Calu3 (cell line): Measurements from ENCODE around the gene MTA1. TPM values are rescaled to one million over a fixed set of nuclear protein-coding genes. Genes with fewer than 3 reads are reported as not detected.
A peak's percentile ranks its signal among the peaks of the same experiment; 100 is the strongest.

Experiments
- BruUV-seq: library from RNA; stranded (reverse); fragments of 400-500 nt; replicated peaks from 2 replicates; lab custom pipeline; 2021; lab: Mats Ljungman, UMichigan
- CTCF ChIA-PET: fragments of 300-600 bp; sonication (Branson Sonifier 250); formaldehyde crosslinking; loops from one replicate; lab custom pipeline; 2022; ENCODE audit warnings: antibody characterized with exemption; lab: Charles Lee
- DNase-seq: peaks from one replicate; pipeline ENCODE4 v3.0.0; 2022
- H3K27ac Mint-ChIP-seq: one replicate; pipeline ENCODE4 v1.8.0; 2022; ENCODE audit warnings: mixed read lengths; ENCODE audit not compliant: unreplicated experiment
- H3K27me3 Mint-ChIP-seq: one replicate; pipeline ENCODE4 v1.8.0; 2022; ENCODE audit warnings: mixed read lengths; ENCODE audit not compliant: unreplicated experiment
- H3K36me3 Mint-ChIP-seq: one replicate; pipeline ENCODE4 v1.8.0; 2022; ENCODE audit warnings: mild to moderate bottlenecking, moderate library complexity, mixed read lengths; ENCODE audit not compliant: insufficient read depth, unreplicated experiment
- H3K4me1 Mint-ChIP-seq: one replicate; pipeline ENCODE4 v1.8.0; 2022; ENCODE audit warnings: mild to moderate bottlenecking, low read depth, mixed read lengths; ENCODE audit not compliant: unreplicated experiment
- H3K4me3 Mint-ChIP-seq: one replicate; pipeline ENCODE4 v1.8.0; 2022; ENCODE audit warnings: mild to moderate bottlenecking, low read depth, moderate library complexity, mixed read lengths; ENCODE audit not compliant: unreplicated experiment
- H3K9me3 Mint-ChIP-seq: one replicate; pipeline ENCODE4 v1.8.0; 2022; ENCODE audit warnings: low read depth, mixed read lengths; ENCODE audit not compliant: unreplicated experiment
- intact Hi-C: fragments of 100-400 bp; cut with micrococcal nuclease; formaldehyde crosslinking; loops from one replicate; pipeline ENCODE4 v1.10.0; 2022; ENCODE audit not compliant: unreplicated experiment
- total RNA-seq: library from RNA; stranded (reverse); gene quantifications from 2 replicates; pipeline ENCODE4 v1.2.3, GENCODE V29; 2022
- TF ChIP-seq, protein P1 (sequence below): fragments of 200-600 bp; IDR thresholded peaks from one replicate; pipeline ENCODE4 v1.8.0; 2022; ENCODE audit warnings: antibody characterized with exemption; ENCODE audit not compliant: unreplicated experiment

Gene MTA1
- total RNA-seq, 1 experiment from 2014 or later: 168 TPM

DNA sequence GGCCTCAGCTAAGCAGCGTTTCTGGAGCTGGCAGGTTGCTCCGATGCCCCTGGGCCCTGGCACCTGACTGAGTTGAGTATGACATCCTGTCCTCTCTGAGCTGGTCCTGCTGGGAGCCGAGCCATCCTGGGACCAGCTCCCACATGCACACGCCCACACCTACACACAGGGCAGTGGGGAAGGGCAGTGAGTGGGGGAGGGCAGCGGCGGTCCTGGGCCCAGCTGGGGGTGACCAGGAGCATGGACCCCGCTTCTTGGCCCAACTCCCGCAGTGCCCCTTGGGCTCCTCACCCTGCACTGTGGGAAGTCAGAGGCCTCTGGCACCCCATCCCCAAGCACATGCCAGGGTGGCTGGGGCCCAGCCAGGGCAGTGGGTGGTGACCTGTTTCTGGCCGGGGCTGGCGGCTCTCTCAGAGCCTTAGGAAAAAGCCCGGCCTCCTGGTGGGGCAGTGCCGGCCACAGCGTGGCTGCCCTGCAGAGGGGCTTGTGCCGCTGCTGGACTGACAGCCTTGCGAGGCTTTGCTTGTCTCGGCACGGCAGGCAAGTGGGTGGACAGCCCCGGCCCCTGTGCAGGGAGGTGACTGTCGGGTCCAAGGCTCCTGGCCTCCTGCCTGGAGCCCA, 49.1 kb downstream of the MTA1 start:
- H3K27me3 Mint-ChIP-seq: no peaks in the 10 kb centered on the region
- H3K9me3 Mint-ChIP-seq: no peaks in the 10 kb centered on the region
- no peak for DNase-seq
- no peak overlapping the region for H3K4me3 Mint-ChIP-seq
- no TSS peak for BruUV-seq
- peaks cover 29% of the 10 kb centered on the region for H3K36me3 Mint-ChIP-seq
- TF ChIP-seq, protein P1, sequence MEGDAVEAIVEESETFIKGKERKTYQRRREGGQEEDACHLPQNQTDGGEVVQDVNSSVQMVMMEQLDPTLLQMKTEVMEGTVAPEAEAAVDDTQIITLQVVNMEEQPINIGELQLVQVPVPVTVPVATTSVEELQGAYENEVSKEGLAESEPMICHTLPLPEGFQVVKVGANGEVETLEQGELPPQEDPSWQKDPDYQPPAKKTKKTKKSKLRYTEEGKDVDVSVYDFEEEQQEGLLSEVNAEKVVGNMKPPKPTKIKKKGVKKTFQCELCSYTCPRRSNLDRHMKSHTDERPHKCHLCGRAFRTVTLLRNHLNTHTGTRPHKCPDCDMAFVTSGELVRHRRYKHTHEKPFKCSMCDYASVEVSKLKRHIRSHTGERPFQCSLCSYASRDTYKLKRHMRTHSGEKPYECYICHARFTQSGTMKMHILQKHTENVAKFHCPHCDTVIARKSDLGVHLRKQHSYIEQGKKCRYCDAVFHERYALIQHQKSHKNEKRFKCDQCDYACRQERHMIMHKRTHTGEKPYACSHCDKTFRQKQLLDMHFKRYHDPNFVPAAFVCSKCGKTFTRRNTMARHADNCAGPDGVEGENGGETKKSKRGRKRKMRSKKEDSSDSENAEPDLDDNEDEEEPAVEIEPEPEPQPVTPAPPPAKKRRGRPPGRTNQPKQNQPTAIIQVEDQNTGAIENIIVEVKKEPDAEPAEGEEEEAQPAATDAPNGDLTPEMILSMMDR: no peak
- CTCF ChIA-PET: no interaction called here
- H3K4me1 Mint-ChIP-seq: peaks cover 7% of the 10 kb centered on the region
- intact Hi-C loops: no loop called here
- H3K27ac Mint-ChIP-seq: no peak overlapping the region

DNA sequence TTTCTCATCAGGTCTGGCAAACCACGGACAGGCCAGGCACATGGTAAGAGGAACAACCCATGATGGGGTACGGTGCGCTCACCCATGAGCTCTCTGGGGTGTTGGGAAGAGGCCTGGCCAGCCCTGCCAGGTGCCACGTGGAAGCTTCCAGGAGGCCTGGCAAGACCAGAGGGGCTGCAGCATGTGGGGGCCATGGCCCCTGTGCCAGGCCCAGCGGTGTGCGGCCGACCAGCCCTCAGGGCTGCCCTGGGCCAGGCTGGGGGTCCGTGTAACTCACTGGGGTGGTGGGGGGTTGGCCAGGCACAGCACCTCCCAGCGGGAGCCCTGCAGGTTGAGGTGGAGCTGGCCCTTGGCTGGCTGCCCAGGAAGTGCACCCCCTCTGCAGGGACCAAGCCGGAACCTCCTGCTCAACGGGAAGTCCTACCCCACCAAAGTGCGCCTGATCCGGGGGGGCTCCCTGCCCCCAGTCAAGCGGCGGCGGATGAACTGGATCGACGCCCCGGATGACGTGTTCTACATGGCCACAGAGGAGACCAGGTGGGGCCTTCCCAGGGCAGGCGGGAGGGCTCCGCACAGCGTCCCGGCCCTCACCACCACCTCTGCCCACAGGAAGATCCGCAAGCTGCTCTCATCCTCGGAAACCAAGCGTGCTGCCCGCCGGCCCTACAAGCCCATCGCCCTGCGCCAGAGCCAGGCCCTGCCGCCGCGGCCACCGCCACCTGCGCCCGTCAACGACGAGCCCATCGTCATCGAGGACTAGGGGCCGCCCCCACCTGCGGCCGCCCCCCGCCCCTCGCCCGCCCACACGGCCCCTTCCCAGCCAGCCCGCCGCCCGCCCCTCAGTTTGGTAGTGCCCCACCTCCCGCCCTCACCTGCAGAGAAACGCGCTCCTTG, 50.1 kb downstream of the MTA1 start:
- intact Hi-C loops: no loop called here

DNA sequence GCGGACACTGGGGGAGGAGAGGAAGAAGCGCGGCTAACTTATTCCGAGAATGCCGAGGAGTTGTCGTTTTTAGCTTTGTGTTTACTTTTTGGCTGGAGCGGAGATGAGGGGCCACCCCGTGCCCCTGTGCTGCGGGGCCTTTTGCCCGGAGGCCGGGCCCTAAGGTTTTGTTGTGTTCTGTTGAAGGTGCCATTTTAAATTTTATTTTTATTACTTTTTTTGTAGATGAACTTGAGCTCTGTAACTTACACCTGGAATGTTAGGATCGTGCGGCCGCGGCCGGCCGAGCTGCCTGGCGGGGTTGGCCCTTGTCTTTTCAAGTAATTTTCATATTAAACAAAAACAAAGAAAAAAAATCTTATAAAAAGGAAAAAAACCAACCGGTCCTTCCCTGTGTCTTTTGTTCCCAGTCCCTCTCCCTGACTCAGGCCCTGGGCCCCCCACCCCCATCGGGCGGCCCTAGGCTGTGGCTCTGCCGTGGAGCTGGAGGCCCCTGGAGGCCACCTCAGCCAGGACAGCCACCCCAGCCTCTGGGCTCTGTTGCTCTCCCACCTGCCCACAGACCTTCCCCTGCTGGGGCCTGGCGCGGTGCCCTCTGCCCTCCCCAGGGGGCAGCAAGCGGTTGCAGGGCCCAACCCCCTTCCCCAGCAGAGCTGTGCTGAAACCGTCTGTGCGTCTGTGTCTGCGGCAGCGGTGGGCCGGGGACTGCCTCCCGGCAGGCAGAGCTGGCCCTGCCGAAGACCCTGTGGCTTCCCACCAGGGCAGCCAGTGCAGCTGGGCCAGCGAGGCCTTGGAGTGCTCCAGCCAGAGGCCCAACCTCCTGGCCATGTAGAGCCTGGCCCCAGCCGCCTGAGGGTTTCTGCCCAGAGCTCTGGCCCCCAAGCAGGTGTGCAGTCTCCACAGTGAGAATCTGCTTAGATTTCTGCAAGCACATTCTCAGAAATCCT, 51.0 kb downstream of the MTA1 start:
- no TSS peak for BruUV-seq
- TF ChIP-seq, protein P1: peak; percentile 4
- peaks cover 7% of the 10 kb centered on the region for H3K4me1 Mint-ChIP-seq
- H3K9me3 Mint-ChIP-seq: no peaks in the 10 kb centered on the region
- CTCF ChIA-PET: interaction anchor here (0.5 kb wide), 1 partner anchor 58 kb away, joined by 3 read pairs; no protein-coding TSS in a partner anchor
- no peak overlapping the region for H3K27ac Mint-ChIP-seq
- no peaks in the 10 kb centered on the region for H3K27me3 Mint-ChIP-seq
- no peak for DNase-seq
- peaks cover 40% of the 10 kb centered on the region for H3K36me3 Mint-ChIP-seq
- intact Hi-C loops: no loop called here
- H3K4me3 Mint-ChIP-seq: no peak overlapping the region

More for the DNA sequence above, 50.1 kb downstream of the MTA1 start:
- BruUV-seq: no TSS peak
- Mint-ChIP-seq H3K4me1 (peaks cover 7% of the 10 kb centered on the region), H3K4me3 (no peak overlapping the region), H3K36me3 (peaks cover 35% of the 10 kb centered on the region), H3K27ac (no peak overlapping the region), H3K9me3 (no peaks in the 10 kb centered on the region), H3K27me3 (no peaks in the 10 kb centered on the region)
- TF ChIP-seq, protein P1: no peak
- no peak for DNase-seq
- CTCF ChIA-PET: no interaction called here

DNA sequence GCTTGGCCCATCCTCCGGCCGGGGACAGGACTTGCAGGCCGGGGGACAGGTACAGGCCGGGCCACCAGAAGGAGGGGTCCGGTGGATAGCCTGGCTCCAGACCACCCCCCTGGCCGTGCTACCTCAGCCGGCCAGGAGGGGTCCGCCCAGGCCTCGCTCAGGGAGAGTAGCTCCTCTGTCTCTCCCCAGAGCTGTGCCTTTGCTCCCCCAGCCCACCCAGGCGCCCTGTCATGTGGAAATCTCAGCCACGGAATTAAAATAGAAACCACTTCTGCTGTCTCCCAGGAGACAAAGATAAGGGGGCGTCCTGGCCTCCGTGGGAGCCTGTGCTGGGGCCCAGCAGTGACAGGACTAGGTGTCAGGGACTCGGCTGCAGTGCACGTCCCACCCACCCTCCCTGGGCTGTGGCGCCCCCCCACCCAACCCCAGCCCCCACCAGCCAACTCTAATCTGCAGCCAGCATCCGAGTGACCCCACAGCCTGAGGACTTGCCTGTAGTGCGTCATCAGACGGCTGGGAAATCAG, 51.7 kb downstream of the MTA1 start:
- no peaks in the 10 kb centered on the region for H3K27me3 Mint-ChIP-seq
- H3K4me1 Mint-ChIP-seq: peaks cover 7% of the 10 kb centered on the region
- CTCF ChIA-PET: interaction anchor here (0.5 to 1.2 kb wide), 4 partner anchors 18 to 101 kb away, joined by 3 read pairs; no protein-coding TSS in a partner anchor
- H3K9me3 Mint-ChIP-seq: no peaks in the 10 kb centered on the region
- no peak overlapping the region for H3K4me3 Mint-ChIP-seq
- intact Hi-C loops: no loop called here
- H3K36me3 Mint-ChIP-seq: peaks cover 48% of the 10 kb centered on the region
- H3K27ac Mint-ChIP-seq: no peak overlapping the region
- no peak for DNase-seq
- TF ChIP-seq, protein P1: no peak
- no TSS peak for BruUV-seq
